ENCODE data around the gene IGSF21. TPM values are rescaled to one million over a fixed set of nuclear protein-coding genes. Genes with fewer than 3 reads are reported as not detected.

IGSF21 gene
- total RNA-seq, 2 donors from 2014 or later: 4.6 to 8.5 TPM

GRCh38 chr1:18278946-18279345, 171.3 kb downstream of the IGSF21 start:
- H3K27ac ChIP-seq: no peak overlapping the region
- intact Hi-C loops (cut with DNase I): no loop called here
- no peaks in the 10 kb centered on the region for H3K4me1 ChIP-seq (replicated peaks)
- no peak overlapping the region for H3K4me3 ChIP-seq
- TF ChIP-seq POLR2AphosphoS5 (IDR thresholded peaks at IDR 0.05) (no peak), CTCF (IDR thresholded peaks at IDR 0.05) (no peak), POLR2A (IDR thresholded peaks at IDR 0.05) (no peak)
- WGBS: 49% methylated on average over 5 of the region's 5 CpGs
- H3K9me3 ChIP-seq: no peaks in the 10 kb centered on the region
- peaks cover 14% of the 10 kb centered on the region for H3K27me3 ChIP-seq (replicated peaks; ENCODE audit: insufficient read depth)
- H3K36me3 ChIP-seq: no peaks in the 10 kb centered on the region
- DNase-seq (ENCODE audit: low spot score): no peak

DNA sequence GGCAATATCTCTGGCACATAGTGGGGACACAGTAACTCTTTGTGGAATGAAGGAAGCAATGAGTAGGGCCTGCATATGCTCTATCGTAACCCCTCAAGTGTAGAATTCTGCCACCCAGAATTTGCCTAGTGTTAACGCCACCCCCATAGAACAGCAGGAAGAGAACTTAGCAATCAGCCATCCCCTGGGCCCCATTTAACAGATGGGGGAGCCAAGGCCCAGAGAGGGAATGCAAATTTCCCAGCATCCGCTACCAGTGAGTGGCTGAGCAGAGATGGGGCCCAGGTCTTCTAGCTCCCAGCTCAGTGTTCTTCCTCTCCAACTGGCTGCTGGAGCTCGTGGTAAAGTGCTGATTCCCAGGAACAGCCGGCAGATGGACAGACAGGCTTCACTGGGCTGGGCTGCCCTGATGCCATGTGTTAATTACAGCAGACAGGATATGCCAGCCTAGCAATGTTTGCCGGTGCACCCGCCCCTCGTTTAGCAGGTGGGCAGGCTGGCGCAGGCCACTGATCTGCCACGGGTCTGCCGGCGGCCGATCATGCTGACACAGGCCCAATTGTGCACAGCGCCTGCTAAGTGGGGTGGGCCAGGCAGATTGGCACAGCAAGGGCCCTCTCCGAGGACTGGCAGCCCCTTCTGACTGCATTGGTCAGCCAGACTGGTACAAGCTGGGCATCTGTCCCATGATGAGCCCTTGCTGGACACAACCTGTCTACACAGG, 171.9 kb downstream of the IGSF21 start:
- WGBS: 65% methylated on average over 12 of the region's 15 CpGs

GRCh38 chr1:18280956-18281355, 173.4 kb downstream of the IGSF21 start:
- Histone ChIP-seq H3K4me1 (replicated peaks) (no peaks in the 10 kb centered on the region), H3K27ac (no peak overlapping the region), H3K4me3 (no peak overlapping the region), H3K36me3 (no peaks in the 10 kb centered on the region), H3K27me3 (replicated peaks; ENCODE audit: insufficient read depth) (peaks cover 10% of the 10 kb centered on the region), H3K9me3 (no peaks in the 10 kb centered on the region)
- no peak for TF ChIP-seq POLR2AphosphoS5 (IDR thresholded peaks at IDR 0.05)
- TF ChIP-seq POLR2A (IDR thresholded peaks at IDR 0.05): no peak
- TF ChIP-seq CTCF (IDR thresholded peaks at IDR 0.05): no peak
- intact Hi-C loops (cut with DNase I): no loop called here
- 83% methylated on average over 5 of the region's 5 CpGs for WGBS
- no peak for DNase-seq (ENCODE audit: low spot score)

More for the DNA sequence above, 171.9 kb downstream of the IGSF21 start:
- H3K27ac ChIP-seq: no peak overlapping the region
- H3K4me1 ChIP-seq (replicated peaks): no peaks in the 10 kb centered on the region
- no peak for DNase-seq (ENCODE audit: low spot score)
- intact Hi-C loops (cut with DNase I): no loop called here
- TF ChIP-seq POLR2A (IDR thresholded peaks at IDR 0.05) (no peak), POLR2AphosphoS5 (IDR thresholded peaks at IDR 0.05) (no peak), CTCF (IDR thresholded peaks at IDR 0.05) (no peak)
- H3K4me3 ChIP-seq: no peak overlapping the region
- H3K36me3 ChIP-seq: no peaks in the 10 kb centered on the region
- H3K9me3 ChIP-seq: no peaks in the 10 kb centered on the region
- peaks cover 10% of the 10 kb centered on the region for H3K27me3 ChIP-seq (replicated peaks; ENCODE audit: insufficient read depth)

GRCh38 chr1:18282851-18283600, 175.4 kb downstream of the IGSF21 start:
- no peak overlapping the region for H3K4me3 ChIP-seq
- no peak for DNase-seq (ENCODE audit: low spot score)
- TF ChIP-seq POLR2A (IDR thresholded peaks at IDR 0.05): no peak
- no peak for TF ChIP-seq POLR2AphosphoS5 (IDR thresholded peaks at IDR 0.05)
- TF ChIP-seq CTCF (IDR thresholded peaks at IDR 0.05): no peak
- no peak overlapping the region for H3K27ac ChIP-seq
- no peaks in the 10 kb centered on the region for H3K4me1 ChIP-seq (replicated peaks)
- H3K27me3 ChIP-seq (replicated peaks; ENCODE audit: insufficient read depth): peaks cover 10% of the 10 kb centered on the region
- H3K36me3 ChIP-seq: no peaks in the 10 kb centered on the region
- 38% methylated on average over 13 of the region's 13 CpGs for WGBS
- intact Hi-C loops (cut with DNase I): no loop called here
- no peaks in the 10 kb centered on the region for H3K9me3 ChIP-seq

Measured in prostate gland (tissue), 2 donors.